ENCODE results near the gene ATXN8OS. TPM values are rescaled to one million over a fixed set of nuclear protein-coding genes. Genes with fewer than 3 reads are reported as not detected.
"Not testable (repeated sequence)": the region's sequence is repeated elsewhere in the genome, so short reads cannot be mapped to it uniquely, and the experiment has no call there.

ATXN8OS gene
- total RNA-seq, result not detected

- no peak for DNase-seq
Observed at GRCh38 chr13:70107498-70108281, at the start of gene ATXN8OS. Gene ATXN8OS (plus strand): TSS chr13:70107826.

- DNase-seq, result no peak
Observed at GRCh38 chr13:70080012-70080411, 27.6 kb upstream of the ATXN8OS start.

GRCh38 chr13:70087247-70087646 lies 20.4 kb upstream of the ATXN8OS start:
- DNase-seq, result no peak

GRCh38 chr13:70088926-70089325 lies 18.7 kb upstream of the ATXN8OS start:
- no peak for DNase-seq

GRCh38 chr13:70090036-70090723 lies 17.4 kb upstream of the ATXN8OS start:
- DNase-seq, result no peak

- DNase-seq, result no peak
Observed at GRCh38 chr13:70098669-70099068, 9.0 kb upstream of the ATXN8OS start.

GRCh38 chr13:70104481-70104880 lies 3.1 kb upstream of the ATXN8OS start:
- no peak for DNase-seq

GRCh38 chr13:70107125-70107497 lies 515 bp upstream of the ATXN8OS start:
- DNase-seq, result no peak

- no peak for DNase-seq
Observed at GRCh38 chr13:70108356-70109105, 905 bp downstream of the ATXN8OS start, which contains the start of gene KLHL1. Gene KLHL1 (minus strand): TSS chr13:70108452. CDS start chr13:70107699, 753 bp downstream.

GRCh38 chr13:70117338-70117905 lies 9.8 kb downstream of the ATXN8OS start:
- DNase-seq, result no peak

- no peak for DNase-seq
Observed at GRCh38 chr13:70125693-70126092, 18.1 kb downstream of the ATXN8OS start.

GRCh38 chr13:70128098-70128497 lies 20.5 kb downstream of the ATXN8OS start:
- DNase-seq, result no peak

GRCh38 chr13:70142658-70143057 lies 35.0 kb downstream of the ATXN8OS start:
- not testable (repeated sequence) for DNase-seq

GRCh38 chr13:70162141-70162540 lies 54.5 kb downstream of the ATXN8OS start:
- no peak for DNase-seq

GRCh38 chr13:70170689-70171088 lies 63.1 kb downstream of the ATXN8OS start:
- DNase-seq, result no peak

GRCh38 chr13:70171151-70171550 lies 63.5 kb downstream of the ATXN8OS start:
- no peak for DNase-seq

GRCh38 chr13:70172946-70173597 lies 65.4 kb downstream of the ATXN8OS start:
- DNase-seq, result no peak

GRCh38 chr13:70173598-70173959 lies 66.0 kb downstream of the ATXN8OS start:
- no peak for DNase-seq

- DNase-seq, result no peak
Observed at GRCh38 chr13:70178346-70178745, 70.7 kb downstream of the ATXN8OS start.

Measured in skin of body (tissue), 2 donors.